OCI-LY1 (cell line): Measurements from ENCODE around the gene SFN.
A peak's percentile ranks its signal among the peaks of the same experiment; 100 is the strongest.
"Not testable (repeated sequence)": the region's sequence is repeated elsewhere in the genome, so short reads cannot be mapped to it uniquely, and the experiment has no call there.

Experiments
- H2AFZ ChIP-seq: fragments of 200-600 bp; sonication (generic), shearing (Covaris generic); 2 replicates; pipeline ENCODE4 v1.6.0; 2014; ENCODE audit warnings: antibody characterized with exemption, mild to moderate bottlenecking, low read length
- H3F3A ChIP-seq: fragments of 200-600 bp; sonication (generic), shearing (Covaris generic); 2 replicates; pipeline ENCODE4 v1.6.0; 2014; ENCODE audit warnings: mild to moderate bottlenecking, antibody characterized with exemption, low read length, moderate library complexity; ENCODE audit not compliant: insufficient read depth
- H3K27ac ChIP-seq: fragments of 200-600 bp; sonication (generic); 2 replicates; pipeline ENCODE4 v1.5.1; 2014; ENCODE audit warnings: low read length, mixed run types, mild to moderate bottlenecking, low read depth; ENCODE audit not compliant: poor library complexity, severe bottlenecking
- H3K27me3 ChIP-seq: fragments of 200-600 bp; sonication (generic); 2 replicates; pipeline ENCODE4 v1.6.0; 2014; ENCODE audit warnings: antibody characterized with exemption, mild to moderate bottlenecking, low read length, moderate library complexity; ENCODE audit not compliant: insufficient read depth
- H3K36me3 ChIP-seq: fragments of 200-600 bp; sonication (generic); 2 replicates; pipeline ENCODE4 v1.6.1; 2014; ENCODE audit warnings: mild to moderate bottlenecking, antibody characterized with exemption, low read length, moderate library complexity, mixed read lengths; ENCODE audit not compliant: insufficient read depth
- H3K4me1 ChIP-seq: fragments of 200-600 bp; sonication (generic); 2 replicates; pipeline ENCODE4 v1.5.1; 2014; ENCODE audit warnings: mild to moderate bottlenecking, low read length, moderate library complexity; ENCODE audit not compliant: insufficient read depth, severe bottlenecking
- H3K4me2 ChIP-seq: fragments of 200-600 bp; sonication (generic), shearing (Covaris generic); 2 replicates; pipeline ENCODE4 v1.6.1; 2014; ENCODE audit warnings: low read length
- H3K4me3 ChIP-seq: fragments of 200-600 bp; sonication (generic); 2 replicates; pipeline ENCODE4 v1.5.1; 2014; ENCODE audit warnings: low read length, low read depth, mild to moderate bottlenecking, mixed read lengths; ENCODE audit not compliant: poor library complexity, severe bottlenecking
- H3K79me2 ChIP-seq: fragments of 200-600 bp; shearing (Covaris generic); 2 replicates; pipeline ENCODE4 v1.6.1; 2016; ENCODE audit warnings: mixed run types, low read length, mixed read lengths; ENCODE audit not compliant: insufficient read depth
- H3K9ac ChIP-seq: fragments of 200-600 bp; sonication (generic), shearing (Covaris generic); 2 replicates; pipeline ENCODE4 v1.6.1; 2014; ENCODE audit warnings: mild to moderate bottlenecking, low read length, mixed read lengths
- H3K9me2 ChIP-seq: fragments of 200-600 bp; sonication (generic), shearing (Covaris generic); 2 replicates; pipeline ENCODE4 v1.6.1; 2014; ENCODE audit warnings: low read depth, mild to moderate bottlenecking, low read length, mixed read lengths
- H3K9me3 ChIP-seq: fragments of 200-600 bp; shearing (Covaris generic); 2 replicates; pipeline ENCODE4 v1.6.1; 2014; ENCODE audit warnings: low read length, mixed read lengths
- H4K20me1 ChIP-seq: fragments of 200-600 bp; sonication (generic), shearing (Covaris generic); 2 replicates; pipeline ENCODE4 v1.6.0; 2016; ENCODE audit warnings: mild to moderate bottlenecking, low read length; ENCODE audit not compliant: insufficient read depth
- EZH2 ChIP-seq: fragments of 200-600 bp; sonication (generic), shearing (Covaris generic); IDR thresholded peaks from 2 replicates; pipeline ENCODE4 v1.8.0; 2017; ENCODE audit warnings: borderline replicate concordance, mixed run types, mild to moderate bottlenecking, antibody characterized with exemption, low read length, moderate library complexity, mixed read lengths
- TF ChIP-seq, protein P1 (sequence below): fragments of 200-600 bp; sonication (generic), shearing (Covaris generic); IDR thresholded peaks from 2 replicates; pipeline ENCODE4 v1.5.1; 2017; ENCODE audit warnings: mild to moderate bottlenecking, antibody characterized with exemption, low read length, moderate library complexity, mixed read lengths

SFN gene

DNA sequence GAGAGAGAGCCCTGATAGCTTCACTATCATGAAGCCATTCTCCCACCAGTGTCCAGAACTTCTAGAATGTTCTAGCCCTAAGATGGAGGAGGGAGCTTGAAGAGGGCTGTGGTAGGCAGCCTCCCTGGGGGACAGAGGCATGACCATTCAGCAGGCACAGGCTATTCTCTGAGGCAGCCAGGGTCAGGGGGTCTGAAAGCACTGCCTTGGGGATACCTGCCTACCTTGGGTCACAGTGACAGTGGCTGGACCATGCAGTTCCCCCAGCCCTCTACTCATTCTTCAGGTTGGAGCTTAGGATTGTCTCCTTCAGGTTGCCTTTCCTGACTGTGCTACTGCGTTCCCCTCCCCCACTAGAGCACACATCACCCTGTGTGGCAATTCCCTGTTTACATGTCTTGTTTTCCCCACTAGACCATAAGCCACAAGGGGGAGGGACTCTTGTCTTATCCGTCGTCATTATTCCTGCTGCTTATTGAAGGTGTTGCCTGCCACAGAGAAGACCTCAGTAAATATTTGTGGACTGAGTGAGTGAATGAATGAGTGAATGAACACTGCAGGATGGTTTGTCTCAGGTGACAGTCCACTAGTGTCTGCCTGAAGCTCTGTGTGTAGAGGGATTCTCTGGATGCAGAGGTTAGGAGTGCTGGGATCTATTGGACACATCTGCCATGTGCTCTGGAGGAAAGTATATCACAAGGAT, 31.3 kb upstream of the SFN start:
- Histone ChIP-seq H4K20me1 (no peaks in the 10 kb centered on the region), H3K27ac (no peak overlapping the region), H3K4me3 (no peak overlapping the region), H2AFZ (no peak overlapping the region), H3K27me3 (no peaks in the 10 kb centered on the region), H3K36me3 (peaks cover 37% of the 10 kb centered on the region; the same call in 1 of the 2 replicates), H3K79me2 (no peaks in the 10 kb centered on the region), H3F3A (no peaks in the 10 kb centered on the region), H3K9me2 (no peaks in the 10 kb centered on the region), H3K9me3 (no peaks in the 10 kb centered on the region), H3K9ac (no peak overlapping the region), H3K4me1 (peaks cover 36% of the 10 kb centered on the region), H3K4me2 (no peak overlapping the region)
- TF ChIP-seq, protein P1, sequence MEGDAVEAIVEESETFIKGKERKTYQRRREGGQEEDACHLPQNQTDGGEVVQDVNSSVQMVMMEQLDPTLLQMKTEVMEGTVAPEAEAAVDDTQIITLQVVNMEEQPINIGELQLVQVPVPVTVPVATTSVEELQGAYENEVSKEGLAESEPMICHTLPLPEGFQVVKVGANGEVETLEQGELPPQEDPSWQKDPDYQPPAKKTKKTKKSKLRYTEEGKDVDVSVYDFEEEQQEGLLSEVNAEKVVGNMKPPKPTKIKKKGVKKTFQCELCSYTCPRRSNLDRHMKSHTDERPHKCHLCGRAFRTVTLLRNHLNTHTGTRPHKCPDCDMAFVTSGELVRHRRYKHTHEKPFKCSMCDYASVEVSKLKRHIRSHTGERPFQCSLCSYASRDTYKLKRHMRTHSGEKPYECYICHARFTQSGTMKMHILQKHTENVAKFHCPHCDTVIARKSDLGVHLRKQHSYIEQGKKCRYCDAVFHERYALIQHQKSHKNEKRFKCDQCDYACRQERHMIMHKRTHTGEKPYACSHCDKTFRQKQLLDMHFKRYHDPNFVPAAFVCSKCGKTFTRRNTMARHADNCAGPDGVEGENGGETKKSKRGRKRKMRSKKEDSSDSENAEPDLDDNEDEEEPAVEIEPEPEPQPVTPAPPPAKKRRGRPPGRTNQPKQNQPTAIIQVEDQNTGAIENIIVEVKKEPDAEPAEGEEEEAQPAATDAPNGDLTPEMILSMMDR = no peak
- no peak for TF ChIP-seq EZH2

DNA sequence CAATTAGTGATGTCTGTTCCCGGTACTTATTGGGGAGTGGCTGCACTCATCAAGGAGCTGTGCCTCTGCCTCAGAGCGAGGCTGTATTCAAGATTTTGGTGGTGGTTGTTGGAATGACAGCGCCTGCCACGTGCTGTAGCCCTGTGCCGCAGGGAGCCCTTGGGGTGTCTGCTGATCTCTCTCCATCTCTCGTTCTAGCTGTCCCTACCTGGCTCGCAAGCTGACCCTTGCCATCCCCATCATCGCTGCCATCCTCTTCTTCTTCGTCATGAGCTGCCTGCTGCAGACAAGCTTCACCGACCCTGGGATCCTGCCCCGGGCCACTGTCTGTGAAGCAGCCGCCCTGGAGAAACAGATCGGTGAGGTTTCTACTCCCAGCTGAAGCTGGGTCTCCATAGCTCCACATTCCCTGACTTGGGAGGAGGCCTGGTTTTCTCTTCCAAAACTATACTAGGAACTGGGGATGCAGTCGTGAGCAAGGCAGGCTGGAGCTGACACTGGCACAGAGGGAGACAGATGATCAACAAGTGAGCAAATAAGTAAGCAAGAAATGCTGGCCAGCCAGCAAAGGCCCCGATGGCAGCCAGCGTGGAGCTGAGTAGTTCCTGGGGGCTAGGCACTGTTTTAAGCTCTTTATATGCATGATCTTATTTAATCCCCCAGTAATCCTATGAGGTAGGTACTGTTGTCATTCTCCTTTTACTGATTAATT, 30.5 kb upstream of the SFN start:
- Histone ChIP-seq H3K4me3 (no peak overlapping the region), H3F3A (no peaks in the 10 kb centered on the region), H4K20me1 (no peaks in the 10 kb centered on the region), H3K9me3 (no peaks in the 10 kb centered on the region), H3K4me2 (no peak overlapping the region), H3K9ac (no peak overlapping the region), H3K79me2 (no peaks in the 10 kb centered on the region), H3K36me3 (peaks cover 37% of the 10 kb centered on the region; the same call in 1 of the 2 replicates), H3K4me1 (peaks cover 34% of the 10 kb centered on the region), H3K27ac (peak overlapping the region; percentile 59), H3K27me3 (no peaks in the 10 kb centered on the region), H2AFZ (no peak overlapping the region), H3K9me2 (no peaks in the 10 kb centered on the region)
- TF ChIP-seq EZH2 = no peak
- TF ChIP-seq, protein P1 = no peak

DNA sequence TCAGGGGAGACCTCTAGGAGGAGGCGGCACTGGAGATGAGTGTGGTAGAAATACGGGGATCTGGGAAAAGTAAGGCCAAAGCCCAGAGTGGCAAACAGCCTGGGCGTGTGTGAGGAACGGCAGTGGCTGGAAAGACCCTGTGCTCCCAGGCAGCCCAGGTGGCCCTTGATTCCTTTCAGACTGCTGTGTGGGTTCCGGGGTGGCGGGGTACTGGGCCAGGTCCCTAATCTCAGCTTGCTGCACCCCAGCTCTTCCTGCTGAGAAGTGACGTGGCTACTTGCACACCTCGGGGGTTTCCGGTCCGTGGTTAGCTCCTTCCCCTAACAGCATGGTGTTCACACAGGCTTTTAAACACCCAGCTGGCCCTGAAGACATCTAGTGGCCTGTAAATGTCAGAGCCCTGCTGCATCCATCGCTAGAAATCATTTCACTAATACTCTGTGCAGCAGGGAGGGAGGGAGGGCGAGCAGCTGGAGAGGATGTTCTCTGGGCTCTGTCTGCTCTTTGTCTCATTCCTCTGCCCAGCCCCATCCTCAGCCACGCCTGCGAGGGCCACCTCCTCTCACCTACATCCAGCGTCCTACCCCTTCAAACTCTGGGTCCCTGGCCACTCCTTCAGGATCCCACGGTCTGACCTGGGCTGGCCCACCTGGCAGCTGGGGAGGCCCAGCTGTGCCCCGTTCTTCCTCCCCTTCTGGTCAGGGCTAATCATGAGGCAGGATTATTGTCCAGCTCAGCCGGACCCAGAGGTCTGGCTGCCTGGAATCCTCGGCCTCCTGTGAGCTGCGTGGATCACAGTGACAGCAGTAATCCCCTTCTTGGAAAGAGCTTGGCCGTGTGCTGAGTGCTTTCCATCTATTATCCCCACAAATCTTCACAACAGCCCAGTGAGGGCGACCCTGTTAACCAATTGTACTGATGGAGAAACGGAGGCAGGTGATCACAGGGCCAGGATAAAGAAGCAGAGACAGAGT, 29.2 kb upstream of the SFN start:
- Histone ChIP-seq H3K9ac (peak overlapping the region; percentile 21; the same call in 1 of the 2 replicates), H3F3A (no peaks in the 10 kb centered on the region), H3K27ac (peak overlapping the region; percentile 59), H3K4me3 (no peak overlapping the region), H3K4me1 (peaks cover 26% of the 10 kb centered on the region), H3K27me3 (no peaks in the 10 kb centered on the region), H3K9me3 (no peaks in the 10 kb centered on the region), H4K20me1 (no peaks in the 10 kb centered on the region), H3K79me2 (no peaks in the 10 kb centered on the region), H3K36me3 (peaks cover 37% of the 10 kb centered on the region; the same call in 1 of the 2 replicates), H2AFZ (no peak overlapping the region), H3K4me2 (peak overlapping the region; percentile 31; the same call in 1 of the 2 replicates), H3K9me2 (no peaks in the 10 kb centered on the region)
- TF ChIP-seq EZH2 = no peak
- TF ChIP-seq, protein P1 = peak; percentile 28; the same call in 1 of the 2 replicates

DNA sequence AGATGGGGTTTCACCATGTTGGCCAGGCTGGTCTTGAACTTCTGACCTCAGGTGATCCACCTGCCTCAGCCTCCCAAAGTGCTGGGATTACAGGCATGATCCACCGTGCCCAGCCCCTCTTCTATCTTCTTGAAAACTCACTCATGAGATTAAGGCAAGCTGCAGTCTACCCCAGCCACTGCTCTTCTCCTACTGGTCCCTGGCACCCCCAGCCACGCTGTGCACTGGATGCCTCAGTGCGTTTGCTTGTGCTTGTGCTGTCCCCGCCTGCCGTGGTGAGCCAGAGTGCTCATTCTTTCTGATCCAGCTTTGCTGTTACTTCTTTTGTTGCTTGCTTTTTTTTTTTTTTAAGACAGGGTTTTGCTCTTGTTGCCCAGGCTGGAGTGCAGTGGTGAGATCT, 25.3 kb upstream of the SFN start:
- not testable (repeated sequence) for H3K9me3 ChIP-seq, H3F3A ChIP-seq, H3K9ac ChIP-seq, H4K20me1 ChIP-seq, H3K27ac ChIP-seq, H3K27me3 ChIP-seq, H3K4me2 ChIP-seq, H3K79me2 ChIP-seq, H2AFZ ChIP-seq, H3K9me2 ChIP-seq, H3K4me3 ChIP-seq
- Histone ChIP-seq H3K4me1 (peaks cover 26% of the 10 kb centered on the region), H3K36me3 (peaks cover 31% of the 10 kb centered on the region; the same call in 1 of the 2 replicates)
